ENCODE measurements around the gene BBS10. TPM values are rescaled to one million over a fixed set of nuclear protein-coding genes. Genes with fewer than 3 reads are reported as not detected.
"Not testable (repeated sequence)": the region's sequence is repeated elsewhere in the genome, so short reads cannot be mapped to it uniquely, and the experiment has no call there.

Gene BBS10
- total RNA-seq, 2 donors from 2014 or later, result 3.2 to 3.3 TPM

DNA sequence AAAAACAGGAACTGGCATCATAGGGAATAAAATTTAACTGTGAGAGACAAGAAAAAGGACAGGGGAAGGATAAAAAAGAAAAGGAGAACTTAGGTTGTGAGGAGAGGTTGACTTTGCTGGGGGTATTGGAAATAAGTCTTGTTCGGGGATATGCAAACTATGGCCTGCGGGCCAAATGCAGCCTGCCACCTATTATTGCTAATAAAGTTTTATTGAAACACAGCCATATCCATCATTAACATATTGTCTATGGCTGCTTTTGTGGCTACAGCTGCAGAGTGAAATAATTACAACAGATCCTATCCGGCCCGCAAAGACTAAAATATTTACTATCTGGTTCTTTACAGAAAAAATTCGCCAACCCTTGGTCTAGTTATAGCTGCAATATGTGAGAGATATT lies 18.6 kb downstream of the BBS10 start:
- Histone ChIP-seq H3K4me3 (no peak overlapping the region), H3K9me3 (no peaks in the 10 kb centered on the region), H3K27me3 (peaks cover 5% of the 10 kb centered on the region), H3K9ac (ENCODE audit: low read depth in 2 of 2, low read length in 2 of 2) (no peak overlapping the region), H3K27ac (no peak overlapping the region), H3K36me3 (no peaks in the 10 kb centered on the region), H3K4me1 (no peaks in the 10 kb centered on the region)
- intact Hi-C loops (cut with DNase I), result no loop called here
- TF ChIP-seq, protein P1, sequence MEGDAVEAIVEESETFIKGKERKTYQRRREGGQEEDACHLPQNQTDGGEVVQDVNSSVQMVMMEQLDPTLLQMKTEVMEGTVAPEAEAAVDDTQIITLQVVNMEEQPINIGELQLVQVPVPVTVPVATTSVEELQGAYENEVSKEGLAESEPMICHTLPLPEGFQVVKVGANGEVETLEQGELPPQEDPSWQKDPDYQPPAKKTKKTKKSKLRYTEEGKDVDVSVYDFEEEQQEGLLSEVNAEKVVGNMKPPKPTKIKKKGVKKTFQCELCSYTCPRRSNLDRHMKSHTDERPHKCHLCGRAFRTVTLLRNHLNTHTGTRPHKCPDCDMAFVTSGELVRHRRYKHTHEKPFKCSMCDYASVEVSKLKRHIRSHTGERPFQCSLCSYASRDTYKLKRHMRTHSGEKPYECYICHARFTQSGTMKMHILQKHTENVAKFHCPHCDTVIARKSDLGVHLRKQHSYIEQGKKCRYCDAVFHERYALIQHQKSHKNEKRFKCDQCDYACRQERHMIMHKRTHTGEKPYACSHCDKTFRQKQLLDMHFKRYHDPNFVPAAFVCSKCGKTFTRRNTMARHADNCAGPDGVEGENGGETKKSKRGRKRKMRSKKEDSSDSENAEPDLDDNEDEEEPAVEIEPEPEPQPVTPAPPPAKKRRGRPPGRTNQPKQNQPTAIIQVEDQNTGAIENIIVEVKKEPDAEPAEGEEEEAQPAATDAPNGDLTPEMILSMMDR (IDR thresholded peaks at IDR 0.05), result no peak
- no peak for DNase-seq

DNA sequence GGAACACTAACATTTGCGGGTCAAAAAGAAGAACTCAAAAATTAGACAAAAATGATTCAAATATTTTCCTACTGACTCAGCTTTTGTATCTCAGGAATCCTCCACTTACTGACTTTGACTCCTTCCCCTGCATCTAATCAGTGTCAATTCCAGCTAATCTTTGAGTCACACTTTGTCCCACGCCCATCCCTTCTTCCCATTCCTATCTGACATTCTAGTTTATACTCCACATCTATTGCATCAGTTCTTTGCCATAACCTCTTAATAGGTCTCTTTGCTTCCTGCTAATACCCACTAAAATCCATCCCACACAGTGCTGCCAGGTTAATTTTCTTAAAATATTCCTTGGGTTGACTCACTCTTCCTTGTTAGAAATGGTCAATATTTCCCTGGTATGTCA lies 19.1 kb downstream of the BBS10 start:
- DNase-seq, result no peak
- H3K4me3 ChIP-seq, result no peak overlapping the region
- TF ChIP-seq, protein P1 (IDR thresholded peaks at IDR 0.05), result no peak
- intact Hi-C loops (cut with DNase I), result no loop called here
- H3K27ac ChIP-seq, result no peak overlapping the region
- no peaks in the 10 kb centered on the region for H3K36me3 ChIP-seq
- no peaks in the 10 kb centered on the region for H3K4me1 ChIP-seq
- H3K9me3 ChIP-seq, result no peaks in the 10 kb centered on the region
- no peak overlapping the region for H3K9ac ChIP-seq (ENCODE audit: low read depth in 2 of 2, low read length in 2 of 2)
- peaks cover 5% of the 10 kb centered on the region for H3K27me3 ChIP-seq

DNA sequence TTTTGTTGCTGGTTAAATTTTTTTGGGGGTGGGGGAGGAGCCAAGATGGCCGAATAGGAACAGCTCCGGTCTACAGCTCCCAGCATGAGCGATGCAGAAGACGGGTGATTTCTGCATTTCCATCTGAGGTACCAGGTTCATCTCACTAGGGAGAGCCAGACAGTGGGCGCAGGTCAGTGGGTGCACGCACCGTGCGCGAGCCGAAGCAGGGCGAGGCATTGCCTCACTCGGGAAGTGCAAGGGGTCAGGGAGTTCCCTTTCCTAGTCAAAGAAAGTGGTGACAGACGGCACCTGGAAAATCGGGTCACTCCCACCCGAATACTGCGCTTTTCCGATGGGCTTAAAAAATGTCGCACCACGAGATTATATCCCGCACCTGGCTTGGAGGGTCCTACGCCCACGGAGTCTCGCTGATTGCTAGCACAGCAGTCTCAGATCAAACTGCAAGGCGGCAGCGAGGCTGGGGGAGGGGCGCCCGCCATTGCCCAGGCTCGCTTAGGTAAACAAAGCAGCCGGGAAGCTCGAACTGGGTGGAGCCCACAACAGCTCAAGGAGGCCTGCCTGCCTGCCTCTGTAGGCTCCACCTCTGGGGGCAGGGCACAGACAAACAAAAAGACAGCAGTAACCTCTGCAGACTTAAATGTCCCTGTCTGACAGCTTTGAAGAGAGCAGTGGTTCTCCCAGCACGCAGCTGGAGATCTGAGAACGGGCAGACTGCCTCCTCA lies 28.5 kb downstream of the BBS10 start:
- peak; percentile 20 for DNase-seq
- H3K27ac ChIP-seq; H3K27me3 ChIP-seq; H3K4me1 ChIP-seq; H3K9me3 ChIP-seq; H3K36me3 ChIP-seq; intact Hi-C loops (cut with DNase I); H3K4me3 ChIP-seq; H3K9ac ChIP-seq (ENCODE audit: low read depth in 2 of 2, low read length in 2 of 2): not testable (repeated sequence)

DNA sequence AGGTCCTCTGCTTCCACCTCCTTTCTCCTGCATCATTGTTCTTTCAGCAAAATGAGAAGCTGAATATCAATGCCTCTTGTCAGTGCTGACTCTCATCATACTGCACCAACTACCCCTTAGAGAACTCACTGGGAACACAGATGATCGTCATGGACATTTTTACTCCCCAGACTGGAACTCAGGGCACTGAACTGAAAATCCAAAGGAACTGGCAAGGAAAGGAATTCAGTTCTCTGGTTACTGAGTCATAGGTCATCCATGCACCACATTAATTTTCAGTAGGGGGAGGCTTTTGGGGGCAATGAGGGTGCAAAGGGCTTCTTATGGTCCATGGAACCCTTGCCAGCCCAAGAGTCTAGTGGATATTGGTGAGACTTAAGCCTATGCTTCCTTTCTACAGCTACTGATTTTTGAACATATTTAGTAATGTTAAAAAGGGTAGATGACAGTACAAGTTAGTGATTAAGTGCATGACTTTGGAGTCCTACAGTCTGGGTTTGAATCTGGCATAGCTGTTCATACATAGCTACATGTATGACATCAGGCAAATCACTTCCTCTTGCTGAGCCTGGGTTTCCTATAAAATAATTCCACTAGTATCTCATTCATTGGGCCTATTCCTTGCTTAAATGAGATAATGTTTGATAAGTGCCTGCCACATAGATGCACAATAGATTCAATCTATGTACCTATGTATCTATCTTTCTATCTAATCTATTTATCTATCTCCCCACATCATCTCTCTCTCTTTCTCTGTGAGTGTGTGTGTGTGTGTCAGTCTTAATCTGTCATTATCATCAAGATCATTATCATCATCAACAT lies 29.2 kb downstream of the BBS10 start:
- intact Hi-C loops (cut with DNase I), result no loop called here
- TF ChIP-seq, protein P1 (IDR thresholded peaks at IDR 0.05), result no peak
- no peak for DNase-seq
- no peaks in the 10 kb centered on the region for H3K4me1 ChIP-seq
- no peak overlapping the region for H3K4me3 ChIP-seq
- no peak overlapping the region for H3K9ac ChIP-seq (ENCODE audit: low read depth in 2 of 2, low read length in 2 of 2)
- H3K27ac ChIP-seq, result no peak overlapping the region
- no peaks in the 10 kb centered on the region for H3K27me3 ChIP-seq
- H3K9me3 ChIP-seq, result no peaks in the 10 kb centered on the region
- H3K36me3 ChIP-seq, result no peaks in the 10 kb centered on the region

DNA sequence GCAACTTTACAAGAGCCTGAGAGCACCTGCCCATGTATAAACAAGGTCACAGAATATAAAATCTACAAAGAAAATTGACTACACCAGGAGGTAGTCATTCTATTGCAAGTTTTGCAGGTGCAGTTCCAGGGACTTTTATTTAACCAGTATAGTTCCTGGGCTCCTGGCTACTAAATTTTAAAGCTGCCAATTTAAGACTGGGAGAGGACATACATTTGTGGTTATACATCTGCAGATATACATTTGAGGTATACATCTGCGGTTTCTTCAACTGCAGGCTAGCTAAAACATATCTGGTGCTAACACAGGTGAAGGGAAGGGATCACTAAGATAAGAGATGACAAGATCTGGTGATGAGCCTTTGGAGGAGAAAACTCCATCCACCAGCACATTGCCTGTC lies 30.2 kb downstream of the BBS10 start:
- intact Hi-C loops (cut with DNase I), result no loop called here
- Histone ChIP-seq H3K4me1 (no peaks in the 10 kb centered on the region), H3K9me3 (no peaks in the 10 kb centered on the region), H3K27me3 (no peaks in the 10 kb centered on the region), H3K4me3 (no peak overlapping the region), H3K36me3 (no peaks in the 10 kb centered on the region), H3K27ac (no peak overlapping the region), H3K9ac (ENCODE audit: low read depth in 2 of 2, low read length in 2 of 2) (no peak overlapping the region)
- no peak for DNase-seq
- TF ChIP-seq, protein P1 (IDR thresholded peaks at IDR 0.05), result no peak

DNA sequence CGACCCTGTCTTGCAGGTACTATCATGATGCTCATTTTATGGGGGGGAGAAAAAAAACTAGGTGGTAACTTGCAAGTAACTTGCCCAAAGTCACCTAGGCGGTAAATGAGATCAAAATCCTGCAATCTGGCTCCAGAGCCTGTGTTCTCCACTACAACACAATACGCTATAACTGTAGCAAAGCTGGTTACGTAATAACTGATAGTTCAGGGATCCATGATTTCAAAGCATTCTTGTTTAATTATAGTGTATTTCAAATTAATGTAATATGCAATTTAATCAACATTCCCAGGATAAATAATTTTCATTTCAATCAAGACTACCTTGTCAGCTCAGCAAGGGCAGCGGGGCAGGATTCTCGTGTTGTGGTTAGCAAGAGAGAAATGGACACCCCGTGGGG lies 31.7 kb downstream of the BBS10 start:
- intact Hi-C loops (cut with DNase I), result no loop called here
- TF ChIP-seq, protein P1 (IDR thresholded peaks at IDR 0.05), result no peak
- DNase-seq, result no peak
- Histone ChIP-seq H3K27me3 (no peaks in the 10 kb centered on the region), H3K4me3 (no peak overlapping the region), H3K4me1 (no peaks in the 10 kb centered on the region), H3K9ac (ENCODE audit: low read depth in 2 of 2, low read length in 2 of 2) (no peak overlapping the region), H3K9me3 (no peaks in the 10 kb centered on the region), H3K36me3 (no peaks in the 10 kb centered on the region), H3K27ac (no peak overlapping the region)

Measured in colonic mucosa (tissue), 4 donors.